OCI-LY1 (cell line): ENCODE results near the gene DMD.

Experiments used
- H2AFZ ChIP-seq: fragments of 200-600 bp; sonication (generic), shearing (Covaris generic); 2 replicates; pipeline ENCODE4 v1.6.0; 2014; ENCODE audit warnings: antibody characterized with exemption, mild to moderate bottlenecking, low read length
- H3F3A ChIP-seq: fragments of 200-600 bp; sonication (generic), shearing (Covaris generic); 2 replicates; pipeline ENCODE4 v1.6.0; 2014; ENCODE audit warnings: mild to moderate bottlenecking, antibody characterized with exemption, low read length, moderate library complexity; ENCODE audit not compliant: insufficient read depth
- H3K27ac ChIP-seq: fragments of 200-600 bp; sonication (generic); 2 replicates; pipeline ENCODE4 v1.5.1; 2014; ENCODE audit warnings: low read length, mixed run types, mild to moderate bottlenecking, low read depth; ENCODE audit not compliant: poor library complexity, severe bottlenecking
- H3K27me3 ChIP-seq: fragments of 200-600 bp; sonication (generic); 2 replicates; pipeline ENCODE4 v1.6.0; 2014; ENCODE audit warnings: antibody characterized with exemption, mild to moderate bottlenecking, low read length, moderate library complexity; ENCODE audit not compliant: insufficient read depth
- H3K36me3 ChIP-seq: fragments of 200-600 bp; sonication (generic); 2 replicates; pipeline ENCODE4 v1.6.1; 2014; ENCODE audit warnings: mild to moderate bottlenecking, antibody characterized with exemption, low read length, moderate library complexity, mixed read lengths; ENCODE audit not compliant: insufficient read depth
- H3K4me1 ChIP-seq: fragments of 200-600 bp; sonication (generic); 2 replicates; pipeline ENCODE4 v1.5.1; 2014; ENCODE audit warnings: mild to moderate bottlenecking, low read length, moderate library complexity; ENCODE audit not compliant: insufficient read depth, severe bottlenecking
- H3K4me2 ChIP-seq: fragments of 200-600 bp; sonication (generic), shearing (Covaris generic); 2 replicates; pipeline ENCODE4 v1.6.1; 2014; ENCODE audit warnings: low read length
- H3K4me3 ChIP-seq: fragments of 200-600 bp; sonication (generic); 2 replicates; pipeline ENCODE4 v1.5.1; 2014; ENCODE audit warnings: low read length, low read depth, mild to moderate bottlenecking, mixed read lengths; ENCODE audit not compliant: poor library complexity, severe bottlenecking
- H3K79me2 ChIP-seq: fragments of 200-600 bp; shearing (Covaris generic); 2 replicates; pipeline ENCODE4 v1.6.1; 2016; ENCODE audit warnings: mixed run types, low read length, mixed read lengths; ENCODE audit not compliant: insufficient read depth
- H3K9ac ChIP-seq: fragments of 200-600 bp; sonication (generic), shearing (Covaris generic); 2 replicates; pipeline ENCODE4 v1.6.1; 2014; ENCODE audit warnings: mild to moderate bottlenecking, low read length, mixed read lengths
- H3K9me2 ChIP-seq: fragments of 200-600 bp; sonication (generic), shearing (Covaris generic); 2 replicates; pipeline ENCODE4 v1.6.1; 2014; ENCODE audit warnings: low read depth, mild to moderate bottlenecking, low read length, mixed read lengths
- H3K9me3 ChIP-seq: fragments of 200-600 bp; shearing (Covaris generic); 2 replicates; pipeline ENCODE4 v1.6.1; 2014; ENCODE audit warnings: low read length, mixed read lengths
- H4K20me1 ChIP-seq: fragments of 200-600 bp; sonication (generic), shearing (Covaris generic); 2 replicates; pipeline ENCODE4 v1.6.0; 2016; ENCODE audit warnings: mild to moderate bottlenecking, low read length; ENCODE audit not compliant: insufficient read depth
- CTCF ChIP-seq: fragments of 200-600 bp; sonication (generic), shearing (Covaris generic); IDR thresholded peaks from 2 replicates; pipeline ENCODE4 v1.5.1; 2017; ENCODE audit warnings: mild to moderate bottlenecking, antibody characterized with exemption, low read length, moderate library complexity, mixed read lengths
- EZH2 ChIP-seq: fragments of 200-600 bp; sonication (generic), shearing (Covaris generic); IDR thresholded peaks from 2 replicates; pipeline ENCODE4 v1.8.0; 2017; ENCODE audit warnings: borderline replicate concordance, mixed run types, mild to moderate bottlenecking, antibody characterized with exemption, low read length, moderate library complexity, mixed read lengths

DMD gene

GRCh38 chrX:31217084-31217483 lies 1994.3 kb downstream of the DMD start:
- H3K9ac ChIP-seq, result no peak overlapping the region
- no peaks in the 10 kb centered on the region for H3F3A ChIP-seq
- H3K27ac ChIP-seq, result no peak overlapping the region
- no peaks in the 10 kb centered on the region for H3K27me3 ChIP-seq
- H3K4me2 ChIP-seq, result no peak overlapping the region
- no peaks in the 10 kb centered on the region for H3K79me2 ChIP-seq
- no peak overlapping the region for H3K4me3 ChIP-seq
- H3K9me2 ChIP-seq, result no peaks in the 10 kb centered on the region
- no peaks in the 10 kb centered on the region for H4K20me1 ChIP-seq
- TF ChIP-seq CTCF, result no peak
- TF ChIP-seq EZH2, result no peak
- H3K36me3 ChIP-seq, result no peaks in the 10 kb centered on the region
- H3K9me3 ChIP-seq, result no peaks in the 10 kb centered on the region
- H3K4me1 ChIP-seq, result peaks cover 4% of the 10 kb centered on the region
- no peak overlapping the region for H2AFZ ChIP-seq

GRCh38 chrX:31215277-31215815 lies 1996.0 kb downstream of the DMD start:
- TF ChIP-seq CTCF (no peak), EZH2 (no peak)
- Histone ChIP-seq H4K20me1 (no peaks in the 10 kb centered on the region), H3K9me2 (no peaks in the 10 kb centered on the region), H2AFZ (no peak overlapping the region), H3K9me3 (no peaks in the 10 kb centered on the region), H3K4me3 (no peak overlapping the region), H3K36me3 (no peaks in the 10 kb centered on the region), H3K27me3 (no peaks in the 10 kb centered on the region), H3K4me1 (peaks cover 10% of the 10 kb centered on the region), H3F3A (no peaks in the 10 kb centered on the region), H3K4me2 (no peak overlapping the region), H3K79me2 (no peaks in the 10 kb centered on the region), H3K27ac (no peak overlapping the region), H3K9ac (no peak overlapping the region)

GRCh38 chrX:31213941-31214340 lies 1997.4 kb downstream of the DMD start:
- TF ChIP-seq CTCF (peak; percentile 70), EZH2 (no peak)
- no peak overlapping the region for H2AFZ ChIP-seq
- no peaks in the 10 kb centered on the region for H4K20me1 ChIP-seq
- no peaks in the 10 kb centered on the region for H3F3A ChIP-seq
- no peaks in the 10 kb centered on the region; the same call in 1 of the 2 replicates for H3K36me3 ChIP-seq
- no peaks in the 10 kb centered on the region for H3K27me3 ChIP-seq
- H3K4me3 ChIP-seq, result no peak overlapping the region
- no peaks in the 10 kb centered on the region for H3K9me2 ChIP-seq
- peaks cover 10% of the 10 kb centered on the region for H3K4me1 ChIP-seq
- H3K79me2 ChIP-seq, result no peaks in the 10 kb centered on the region
- no peak overlapping the region for H3K4me2 ChIP-seq
- no peak overlapping the region for H3K9ac ChIP-seq
- H3K27ac ChIP-seq, result no peak overlapping the region
- no peaks in the 10 kb centered on the region for H3K9me3 ChIP-seq
